Retina (tissue), 1 donor: ENCODE measurements around the gene TRANK1.
"Not testable (repeated sequence)": the region's sequence is repeated elsewhere in the genome, so short reads cannot be mapped to it uniquely, and the experiment has no call there.

Source experiments
- DNase-seq: peaks from one replicate; pipeline ENCODE4 v3.0.0-alpha.2; 2016

TRANK1 gene

DNA sequence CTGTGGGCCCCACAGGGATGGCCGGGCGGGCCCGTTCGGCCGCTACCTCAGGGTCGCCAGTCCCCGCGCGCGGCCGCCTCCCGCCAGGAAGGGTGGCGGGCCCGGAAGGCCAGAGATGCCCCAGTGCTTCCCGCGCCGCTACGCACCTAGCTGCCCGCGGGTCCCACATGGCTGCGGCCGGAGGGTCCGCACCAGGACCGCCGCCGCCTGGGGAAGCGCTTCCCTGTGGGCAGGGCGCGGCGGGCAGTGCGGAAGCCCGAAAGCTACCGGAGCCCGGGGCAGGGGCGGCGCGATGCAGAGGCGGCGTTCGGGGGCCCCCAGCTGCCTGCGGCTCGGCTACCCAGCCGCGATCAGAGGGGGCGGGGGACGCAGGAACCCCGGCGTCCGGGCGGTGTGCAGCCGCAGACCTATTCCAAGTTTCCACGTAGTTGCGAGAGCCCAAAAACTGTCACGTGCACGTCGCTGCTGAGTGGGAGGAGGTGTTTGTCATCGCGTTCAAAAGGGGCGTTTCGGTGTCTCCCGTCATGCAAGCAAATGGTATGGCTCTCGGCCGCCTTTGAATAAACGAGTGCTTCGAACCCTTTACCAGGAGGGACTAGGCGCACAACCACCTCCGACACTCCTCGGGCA lies at the start of gene TRANK1:
TRANK1 (minus strand) TSS at position 414 of the 630 bp plus-strand sequence; CDS start at position 169, 245 bp downstream.
- DNase-seq, result peak; percentile 83

DNA sequence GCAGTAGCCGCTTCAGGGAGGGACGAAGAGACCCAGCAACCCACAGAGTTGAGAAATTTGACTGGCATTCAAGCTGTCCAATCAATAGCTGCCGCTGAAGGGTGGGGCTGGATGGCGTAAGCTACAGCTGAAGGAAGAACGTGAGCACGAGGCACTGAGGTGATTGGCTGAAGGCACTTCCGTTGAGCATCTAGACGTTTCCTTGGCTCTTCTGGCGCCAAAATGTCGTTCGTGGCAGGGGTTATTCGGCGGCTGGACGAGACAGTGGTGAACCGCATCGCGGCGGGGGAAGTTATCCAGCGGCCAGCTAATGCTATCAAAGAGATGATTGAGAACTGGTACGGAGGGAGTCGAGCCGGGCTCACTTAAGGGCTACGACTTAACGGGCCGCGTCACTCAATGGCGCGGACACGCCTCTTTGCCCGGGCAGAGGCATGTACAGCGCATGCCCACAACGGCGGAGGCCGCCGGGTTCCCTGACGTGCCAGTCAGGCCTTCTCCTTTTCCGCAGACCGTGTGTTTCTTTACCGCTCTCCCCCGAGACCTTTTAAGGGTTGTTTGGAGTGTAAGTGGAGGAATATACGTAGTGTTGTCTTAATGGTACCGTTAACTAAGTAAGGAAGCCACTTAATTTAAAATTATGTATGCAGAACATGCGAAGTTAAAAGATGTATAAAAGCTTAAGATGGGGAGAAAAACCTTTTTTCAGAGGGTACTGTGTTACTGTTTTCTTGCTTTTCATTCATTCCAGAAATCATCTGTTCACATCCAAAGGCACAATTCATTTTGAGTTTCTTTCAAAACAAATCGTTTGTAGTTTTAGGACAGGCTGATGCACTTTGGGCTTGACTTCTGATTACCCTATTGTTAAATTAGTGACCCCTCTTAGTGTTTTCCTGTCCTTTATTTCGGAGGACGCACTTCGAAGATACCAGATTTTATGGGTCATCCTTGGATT lies 48.8 kb upstream of the TRANK1 start, which contains the start of gene MLH1:
MLH1 (plus strand) TSS at position 193 of the 958 bp plus-strand sequence; CDS start at position 223, 30 bp downstream.
- DNase-seq, result peak; percentile 100

- no peak for DNase-seq
Measured at GRCh38 chr3:36992806-36993325, 48.0 kb upstream of the TRANK1 start, which contains the start of gene EPM2AIP1. EPM2AIP1 (minus strand) TSS chr3:36993131; CDS start chr3:36993077, 54 bp downstream.

GRCh38 chr3:36991923-36992805 lies 47.3 kb upstream of the TRANK1 start:
- no peak for DNase-seq

DNA sequence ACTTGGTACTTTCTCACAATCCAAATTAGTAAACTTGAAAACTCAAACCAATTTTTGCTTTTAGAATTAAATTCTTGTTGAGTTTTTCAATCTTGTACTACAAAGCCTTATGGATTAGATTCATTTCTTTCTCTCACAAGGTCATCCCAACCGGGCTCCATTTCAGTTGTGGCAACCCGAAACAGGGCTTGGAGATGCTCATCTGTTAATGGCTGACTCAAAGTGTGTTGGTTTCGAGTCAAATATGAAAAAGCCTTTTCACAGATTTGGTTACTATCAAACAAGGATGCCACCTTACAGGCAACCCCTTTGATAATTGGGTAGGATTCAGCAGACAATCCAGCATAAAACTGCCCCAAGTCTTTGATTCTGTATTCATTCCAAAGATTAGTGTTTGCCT lies 46.3 kb upstream of the TRANK1 start:
- no peak for DNase-seq

DNA sequence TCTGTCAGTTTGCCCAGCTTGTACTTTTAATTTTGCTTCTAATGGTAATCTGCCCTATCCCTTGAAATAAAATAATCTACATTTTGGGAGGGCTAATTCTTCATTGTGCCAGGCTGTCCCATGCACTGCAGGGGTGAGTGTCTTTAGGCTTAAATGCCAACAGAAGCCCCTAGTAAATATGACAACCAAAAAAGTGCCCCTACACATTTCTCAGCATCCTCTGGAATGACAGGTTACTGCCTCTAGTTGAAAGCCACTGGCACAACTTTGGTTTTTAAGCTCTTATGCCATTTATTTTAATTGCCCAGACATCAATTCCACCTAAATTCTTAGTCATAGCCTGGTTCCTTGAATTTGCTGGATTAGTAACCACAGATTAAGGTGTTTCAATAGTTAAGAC lies 44.7 kb upstream of the TRANK1 start:
- DNase-seq, result no peak

- no peak for DNase-seq
Measured at GRCh38 chr3:36989005-36989404, 44.2 kb upstream of the TRANK1 start.

GRCh38 chr3:36988356-36988755 lies 43.5 kb upstream of the TRANK1 start:
- no peak for DNase-seq

DNA sequence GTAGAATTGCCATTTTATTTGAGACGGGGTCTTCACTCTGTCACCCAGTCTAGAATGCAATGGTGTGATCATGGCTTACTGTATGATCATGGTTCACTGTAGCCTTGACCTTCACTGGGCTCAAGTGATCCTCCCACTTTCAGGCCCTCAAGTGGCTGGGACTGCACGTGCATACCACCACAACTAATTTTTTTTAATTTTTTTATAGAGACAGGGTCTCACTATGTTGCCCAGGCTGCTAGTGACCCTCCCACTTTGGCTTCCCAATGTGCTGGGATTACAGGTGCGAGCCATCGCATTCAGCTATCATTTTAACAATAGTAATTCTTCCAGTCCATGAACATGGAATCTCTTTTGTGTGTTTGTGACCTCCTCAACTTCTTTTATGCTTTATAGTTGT lies 36.2 kb upstream of the TRANK1 start:
- DNase-seq, result no peak

DNA sequence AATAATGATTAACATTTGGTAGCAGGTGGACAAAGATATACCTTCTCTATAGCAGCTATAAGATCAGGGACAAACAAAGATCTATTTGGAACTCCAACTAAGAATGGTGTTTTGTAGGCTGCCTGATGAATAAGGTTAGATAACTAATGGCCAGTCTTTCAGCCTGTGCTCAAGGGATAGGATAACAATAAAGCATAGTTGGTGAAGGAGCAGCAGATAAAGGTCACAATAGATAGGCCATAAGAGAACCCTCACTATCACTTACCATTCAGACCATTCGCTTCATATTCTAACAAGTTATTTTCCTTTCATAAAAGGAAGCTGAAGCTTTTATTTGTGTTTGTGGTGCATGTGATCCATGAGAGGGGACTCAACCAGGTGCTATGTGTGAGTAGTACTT lies 28.3 kb upstream of the TRANK1 start:
- DNase-seq, result no peak

DNA sequence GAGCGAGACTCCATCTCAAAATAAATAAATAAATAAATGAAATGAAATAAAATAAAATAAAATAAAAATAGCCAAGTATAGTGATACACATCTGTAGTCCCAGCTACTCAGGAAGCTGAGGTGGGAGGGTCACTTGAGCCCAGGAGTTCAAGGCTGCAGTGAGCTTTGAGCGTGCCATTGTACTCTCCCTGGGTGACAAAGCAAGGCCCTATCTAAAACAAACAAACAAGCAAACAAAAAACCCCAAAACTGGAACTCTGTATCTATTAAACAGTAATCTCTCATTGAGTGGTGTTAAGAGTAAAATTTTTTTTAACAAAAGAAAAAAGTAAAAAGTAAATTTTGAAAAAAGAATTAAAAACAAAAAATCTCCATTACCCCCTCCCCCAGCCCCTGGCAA lies 27.3 kb upstream of the TRANK1 start:
- DNase-seq, result no peak

GRCh38 chr3:36969540-36970432 lies 24.9 kb upstream of the TRANK1 start:
- peak; percentile 66 for DNase-seq

DNA sequence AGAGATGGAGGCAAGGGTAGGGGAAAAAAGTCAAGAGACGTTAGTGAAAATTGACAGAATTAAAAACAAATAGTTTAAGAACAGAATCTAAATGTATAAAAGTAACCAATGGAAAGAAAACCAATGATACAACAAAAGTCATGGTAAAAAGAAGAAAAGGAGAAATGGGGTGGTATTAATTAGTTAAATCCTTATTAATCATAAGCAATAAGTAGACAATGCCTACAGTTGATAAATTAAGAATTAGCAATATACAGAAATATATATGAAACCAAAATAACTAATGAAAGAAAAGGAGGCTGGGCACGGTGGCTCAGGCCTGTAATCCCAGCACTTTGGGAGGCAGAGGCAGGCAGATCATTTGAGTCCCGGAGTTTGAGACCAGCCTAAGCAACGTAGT lies 24.2 kb upstream of the TRANK1 start:
- DNase-seq, result no peak

DNA sequence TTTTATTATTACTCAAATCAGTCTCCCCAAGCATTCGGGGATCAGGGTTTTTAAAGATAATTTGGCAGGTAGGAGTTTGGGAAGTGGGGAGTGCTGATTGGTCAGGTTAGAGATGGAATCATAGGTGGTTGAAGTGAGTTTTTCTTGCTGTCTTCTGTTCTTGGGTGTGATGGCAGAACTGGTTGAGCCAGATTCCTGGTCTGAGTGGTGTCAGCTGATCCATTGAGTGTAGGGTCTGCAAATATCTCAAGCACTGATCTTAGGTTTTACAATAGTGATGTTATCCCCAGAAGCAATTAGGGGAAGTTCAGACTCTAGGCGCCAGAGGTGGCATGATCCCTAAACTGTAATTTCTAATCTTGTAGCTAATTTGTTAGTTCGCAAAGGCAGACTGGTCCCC lies 20.6 kb upstream of the TRANK1 start:
- DNase-seq, result no peak

DNA sequence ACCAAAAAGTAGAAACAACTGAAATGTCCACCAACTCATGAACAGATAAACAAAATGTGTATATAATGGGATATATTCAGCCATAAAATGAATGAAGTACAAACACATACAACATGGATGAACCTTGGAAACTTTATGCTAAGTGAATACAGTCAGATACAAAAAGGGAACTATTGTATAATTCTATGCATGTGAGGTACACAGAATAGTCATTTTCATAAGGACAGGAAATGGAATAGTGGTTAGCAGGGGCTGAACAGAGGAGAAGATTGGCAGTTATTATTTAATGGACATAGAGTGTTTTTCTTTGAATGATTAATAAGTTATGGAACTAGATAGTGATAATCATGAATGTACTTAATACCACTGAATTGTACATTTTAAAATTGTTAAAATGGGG lies 20.0 kb upstream of the TRANK1 start:
- DNase-seq, result no peak

GRCh38 chr3:36964331-36964730 lies 19.5 kb upstream of the TRANK1 start:
- no peak for DNase-seq

DNA sequence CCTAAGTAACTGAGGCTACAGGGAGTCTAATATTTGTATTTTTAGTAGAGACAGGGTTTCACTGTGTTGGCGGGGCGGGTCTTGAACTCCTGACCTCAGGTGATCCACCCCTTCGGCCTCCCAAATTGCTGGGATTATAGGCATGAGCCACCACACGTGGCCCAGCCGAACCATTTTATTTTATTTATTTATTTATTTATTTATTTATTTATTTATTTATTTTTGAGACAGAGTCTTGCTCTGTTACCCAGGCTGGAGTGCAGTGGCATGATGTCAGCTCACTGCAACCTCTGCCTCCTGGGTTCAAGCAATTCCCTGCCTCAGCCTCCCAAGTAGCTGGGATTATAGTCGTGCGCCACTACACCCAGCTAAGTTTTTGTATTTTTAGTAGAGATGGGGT lies 18.2 kb upstream of the TRANK1 start:
- DNase-seq, result not testable (repeated sequence)

GRCh38 chr3:36960502-36960901 lies 15.6 kb upstream of the TRANK1 start:
- DNase-seq, result no peak

- DNase-seq, result no peak
Measured at GRCh38 chr3:36959821-36960220, 15.0 kb upstream of the TRANK1 start.

DNA sequence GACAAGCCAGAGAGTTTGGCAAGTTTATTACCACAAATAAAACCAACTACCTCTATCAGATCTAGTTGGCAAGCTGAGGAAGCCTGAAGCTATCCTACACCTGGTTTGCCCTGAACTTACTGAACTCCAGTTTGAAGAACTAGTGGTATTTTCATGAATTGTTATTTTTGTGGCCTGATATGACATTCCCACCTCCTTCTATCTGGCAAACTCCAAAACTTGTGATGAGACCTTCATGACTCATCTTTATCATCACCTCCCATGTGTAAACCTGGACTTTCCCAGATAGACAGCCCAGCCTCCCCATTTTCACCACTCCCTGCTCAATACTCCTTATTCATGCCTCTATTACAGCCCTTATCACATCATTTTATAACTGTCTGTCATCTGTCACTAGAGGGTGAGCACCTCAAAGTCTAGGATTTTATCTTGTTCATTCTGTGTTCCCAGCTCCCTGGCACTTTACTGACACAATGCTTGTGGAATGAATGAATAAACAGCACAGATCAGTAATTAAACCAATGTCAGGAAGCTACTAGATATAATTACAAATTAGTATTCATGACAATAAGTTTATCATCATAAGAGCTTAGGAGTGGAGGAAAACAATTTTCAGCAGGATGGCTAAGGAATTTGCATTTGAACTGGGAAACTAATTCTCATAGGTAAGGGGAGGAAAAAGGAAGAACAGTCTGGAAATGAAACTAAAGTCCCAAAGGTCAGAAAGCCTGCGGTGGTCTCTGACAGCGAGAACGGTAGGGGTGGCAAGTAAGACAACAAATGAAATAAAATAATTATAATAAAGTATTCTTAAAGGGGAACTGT lies 13.2 kb upstream of the TRANK1 start:
- DNase-seq, result no peak

- no peak for DNase-seq
Measured at GRCh38 chr3:36957063-36957462, 12.2 kb upstream of the TRANK1 start.
